ENCODE results near the gene PDE9A.

PDE9A gene

GRCh38 chr21:42650033-42650370 is 3.4 kb upstream of the PDE9A start:
- Histone ChIP-seq H3K9me3 (ENCODE audit: control insufficient read depth in 1 of 2, low read length in 2 of 2) (no peaks in the 10 kb centered on the region), H3K27ac (ENCODE audit: low read depth, low read length) (no peak overlapping the region), H3K4me1 (ENCODE audit: control insufficient read depth in 1 of 2, insufficient read depth in 2 of 2, low read length in 2 of 2) (peaks cover 27 to 30% of the 10 kb centered on the region in 2 donors), H3K9ac (ENCODE audit: low read depth in 1 of 2, low read length in 2 of 2) (no peak overlapping the region), H3K27me3 (ENCODE audit: control insufficient read depth in 1 of 2, insufficient read depth in 2 of 2, low read length in 2 of 2) (peaks cover 15 to 21% of the 10 kb centered on the region in 2 donors), H3K36me3 (ENCODE audit: control insufficient read depth in 1 of 2, insufficient read depth in 2 of 2, low read length in 2 of 2) (no peaks in the 10 kb centered on the region), H3K4me3 (ENCODE audit: low read depth in 1 of 2, low read length in 2 of 2) (no peak overlapping the region)

GRCh38 chr21:42650441-42651421 is 2.7 kb upstream of the PDE9A start:
- H3K36me3 ChIP-seq (ENCODE audit: control insufficient read depth in 1 of 2, insufficient read depth in 2 of 2, low read length in 2 of 2) = no peaks in the 10 kb centered on the region
- no peak overlapping the region for H3K9ac ChIP-seq (ENCODE audit: low read depth in 1 of 2, low read length in 2 of 2)
- H3K27ac ChIP-seq (ENCODE audit: low read depth, low read length) = no peak overlapping the region
- no peak overlapping the region for H3K4me3 ChIP-seq (ENCODE audit: low read depth in 1 of 2, low read length in 2 of 2)
- H3K27me3 ChIP-seq (ENCODE audit: control insufficient read depth in 1 of 2, insufficient read depth in 2 of 2, low read length in 2 of 2) = peaks cover 21 to 27% of the 10 kb centered on the region in 2 donors
- H3K4me1 ChIP-seq (ENCODE audit: control insufficient read depth in 1 of 2, insufficient read depth in 2 of 2, low read length in 2 of 2) = peaks cover 34 to 36% of the 10 kb centered on the region in 2 donors
- no peaks in the 10 kb centered on the region for H3K9me3 ChIP-seq (ENCODE audit: control insufficient read depth in 1 of 2, low read length in 2 of 2)

DNA sequence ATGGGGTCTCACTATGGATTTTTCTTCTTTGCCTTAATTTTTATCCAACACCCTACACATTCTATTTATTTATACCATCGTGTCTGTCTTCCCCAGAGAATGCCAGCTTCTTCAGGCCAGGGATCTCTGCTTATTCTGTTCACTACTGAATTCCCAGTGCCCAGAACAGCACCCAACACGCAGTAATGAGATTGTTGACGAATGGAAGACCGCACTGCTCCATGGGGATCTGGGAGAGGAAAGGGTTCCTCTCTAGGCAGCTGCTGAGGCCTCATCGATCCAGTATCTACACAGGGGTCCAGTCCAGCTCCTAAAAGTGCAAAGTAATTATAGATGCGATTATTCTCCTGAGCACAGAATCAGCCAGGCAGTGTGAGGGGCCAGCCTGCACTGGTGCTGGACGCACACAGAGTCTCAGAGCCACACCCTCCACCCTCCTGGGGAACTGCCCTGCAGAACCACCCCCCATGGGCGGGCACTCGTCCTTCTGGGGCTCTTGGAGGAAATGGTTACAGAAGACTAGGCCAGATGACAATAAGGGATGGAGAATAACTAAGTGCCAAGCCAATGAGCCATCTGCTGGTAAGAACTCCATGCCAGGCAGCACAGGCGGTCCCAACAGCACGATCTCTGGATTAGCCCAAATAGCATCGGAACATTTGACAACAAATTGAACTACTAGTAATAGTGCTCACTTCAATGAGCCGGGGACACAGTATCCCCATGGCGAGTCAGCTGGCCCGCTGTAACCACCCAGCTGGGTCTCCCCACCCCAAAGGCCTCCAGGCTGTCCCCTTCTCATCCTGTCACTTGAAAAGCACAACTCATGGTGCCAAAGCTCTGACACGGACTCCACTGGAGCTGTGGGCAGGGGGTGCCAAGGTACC is 1.7 kb upstream of the PDE9A start:
- H3K9ac ChIP-seq (ENCODE audit: low read depth in 1 of 2, low read length in 2 of 2) = no peak overlapping the region
- no peaks in the 10 kb centered on the region for H3K36me3 ChIP-seq (ENCODE audit: control insufficient read depth in 1 of 2, insufficient read depth in 2 of 2, low read length in 2 of 2)
- H3K27ac ChIP-seq (ENCODE audit: low read depth, low read length) = no peak overlapping the region
- H3K27me3 ChIP-seq (ENCODE audit: control insufficient read depth in 1 of 2, insufficient read depth in 2 of 2, low read length in 2 of 2) = peaks cover 31 to 38% of the 10 kb centered on the region in 2 donors
- no peaks in the 10 kb centered on the region for H3K9me3 ChIP-seq (ENCODE audit: control insufficient read depth in 1 of 2, low read length in 2 of 2)
- no peak overlapping the region for H3K4me3 ChIP-seq (ENCODE audit: low read depth in 1 of 2, low read length in 2 of 2)
- peaks cover 41 to 45% of the 10 kb centered on the region in 2 donors for H3K4me1 ChIP-seq (ENCODE audit: control insufficient read depth in 1 of 2, insufficient read depth in 2 of 2, low read length in 2 of 2)

DNA sequence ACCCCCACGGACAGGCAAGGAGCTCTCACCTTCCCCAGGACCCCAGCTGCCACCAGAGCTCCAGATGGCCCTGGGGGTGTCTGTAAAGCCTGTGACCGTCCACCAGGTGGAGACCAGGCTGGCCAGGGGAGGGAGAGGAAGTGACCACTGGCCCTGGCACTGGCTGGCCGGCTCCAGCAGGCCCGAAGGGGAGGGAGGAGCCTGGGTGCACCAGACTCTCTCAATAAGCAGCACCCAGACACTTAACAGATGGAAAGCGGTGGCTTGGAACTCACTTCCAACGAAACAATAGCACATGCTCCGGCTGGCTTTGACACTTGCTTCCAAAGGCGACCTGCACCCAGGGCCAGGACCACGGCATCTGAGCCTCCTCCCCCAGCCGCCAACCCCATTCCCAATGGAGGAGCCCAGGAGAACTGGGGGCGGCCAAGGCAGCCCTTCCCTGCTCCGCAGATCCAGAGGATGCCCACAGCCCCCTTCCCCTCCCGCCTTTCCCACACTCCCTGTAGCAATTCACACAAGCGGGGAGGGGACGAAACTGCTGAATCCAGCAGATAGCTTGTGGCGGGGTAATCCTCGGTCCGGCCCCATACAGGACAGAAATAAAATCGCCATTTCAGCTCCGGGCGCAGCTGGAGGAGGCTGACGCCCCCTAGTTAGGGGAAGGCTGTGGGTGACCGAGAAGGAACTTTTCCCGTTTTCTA is 742 bp upstream of the PDE9A start:
- no peaks in the 10 kb centered on the region for H3K36me3 ChIP-seq (ENCODE audit: control insufficient read depth in 1 of 2, insufficient read depth in 2 of 2, low read length in 2 of 2)
- peak overlapping the region in 1 of 2 donors; percentile 26 for H3K4me3 ChIP-seq (ENCODE audit: low read depth in 1 of 2, low read length in 2 of 2)
- peaks cover 35 to 47% of the 10 kb centered on the region in 2 donors for H3K27me3 ChIP-seq (ENCODE audit: control insufficient read depth in 1 of 2, insufficient read depth in 2 of 2, low read length in 2 of 2)
- H3K4me1 ChIP-seq (ENCODE audit: control insufficient read depth in 1 of 2, insufficient read depth in 2 of 2, low read length in 2 of 2) = peaks cover 41 to 45% of the 10 kb centered on the region in 2 donors
- H3K27ac ChIP-seq (ENCODE audit: low read depth, low read length) = no peak overlapping the region
- H3K9ac ChIP-seq (ENCODE audit: low read depth in 1 of 2, low read length in 2 of 2) = no peak overlapping the region
- H3K9me3 ChIP-seq (ENCODE audit: control insufficient read depth in 1 of 2, low read length in 2 of 2) = no peaks in the 10 kb centered on the region

- Histone ChIP-seq H3K27ac (ENCODE audit: low read depth, low read length) (no peak overlapping the region), H3K9me3 (ENCODE audit: control insufficient read depth in 1 of 2, low read length in 2 of 2) (no peaks in the 10 kb centered on the region), H3K4me3 (ENCODE audit: low read depth in 1 of 2, low read length in 2 of 2) (peak overlapping the region; percentile 46 to 63), H3K4me1 (ENCODE audit: control insufficient read depth in 1 of 2, insufficient read depth in 2 of 2, low read length in 2 of 2) (peaks cover 32 to 38% of the 10 kb centered on the region in 2 donors), H3K36me3 (ENCODE audit: control insufficient read depth in 1 of 2, insufficient read depth in 2 of 2, low read length in 2 of 2) (no peaks in the 10 kb centered on the region), H3K9ac (ENCODE audit: low read depth in 1 of 2, low read length in 2 of 2) (peak overlapping the region in 1 of 2 donors; percentile 33), H3K27me3 (ENCODE audit: control insufficient read depth in 1 of 2, insufficient read depth in 2 of 2, low read length in 2 of 2) (peaks cover 35 to 48% of the 10 kb centered on the region in 2 donors)
Observed at GRCh38 chr21:42654179-42654912, 925 bp downstream of the PDE9A start.

DNA sequence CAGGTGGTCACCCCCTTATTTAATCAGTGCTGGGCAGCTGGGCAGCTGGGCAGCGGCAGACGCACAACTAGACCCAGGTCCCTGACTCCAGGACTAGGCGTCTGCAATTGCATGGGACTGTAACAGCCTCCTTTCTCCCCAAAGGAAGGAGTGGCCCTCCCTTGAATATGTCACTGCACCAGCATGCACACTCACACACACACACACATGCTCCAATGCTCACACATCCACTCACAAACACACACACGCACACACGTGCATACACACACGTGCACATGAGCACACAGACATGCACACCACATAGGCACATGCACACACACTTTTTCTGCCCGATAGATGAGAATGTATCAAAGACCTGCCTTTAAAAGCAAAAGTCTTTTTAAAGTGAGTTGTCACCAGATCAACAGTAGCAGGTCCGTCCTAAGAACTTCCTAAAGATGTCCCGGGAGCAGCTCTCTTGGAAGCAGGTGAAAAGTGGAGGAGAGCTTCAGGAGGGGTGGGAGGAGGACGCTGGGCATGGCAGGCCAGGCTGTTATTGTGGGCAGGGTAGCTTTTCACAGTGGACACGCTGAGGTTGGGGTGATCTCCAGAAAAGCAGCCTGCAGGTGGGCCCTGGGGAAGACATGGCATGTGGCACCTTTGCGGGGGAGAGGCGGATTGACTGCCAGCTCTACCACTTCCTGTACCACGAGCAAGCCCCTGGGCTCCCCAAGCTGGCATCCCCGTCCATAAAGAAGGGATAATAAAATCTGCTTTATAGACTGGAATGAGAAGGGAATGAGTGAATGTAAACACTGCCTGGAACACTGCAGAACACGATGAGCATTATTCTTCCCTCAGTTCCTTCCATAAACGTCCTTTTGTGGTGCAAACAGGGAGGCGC is 1.7 kb downstream of the PDE9A start:
- Histone ChIP-seq H3K9ac (ENCODE audit: low read depth in 1 of 2, low read length in 2 of 2) (no peak overlapping the region), H3K4me3 (ENCODE audit: low read depth in 1 of 2, low read length in 2 of 2) (peak overlapping the region; percentile 46 to 63)

DNA sequence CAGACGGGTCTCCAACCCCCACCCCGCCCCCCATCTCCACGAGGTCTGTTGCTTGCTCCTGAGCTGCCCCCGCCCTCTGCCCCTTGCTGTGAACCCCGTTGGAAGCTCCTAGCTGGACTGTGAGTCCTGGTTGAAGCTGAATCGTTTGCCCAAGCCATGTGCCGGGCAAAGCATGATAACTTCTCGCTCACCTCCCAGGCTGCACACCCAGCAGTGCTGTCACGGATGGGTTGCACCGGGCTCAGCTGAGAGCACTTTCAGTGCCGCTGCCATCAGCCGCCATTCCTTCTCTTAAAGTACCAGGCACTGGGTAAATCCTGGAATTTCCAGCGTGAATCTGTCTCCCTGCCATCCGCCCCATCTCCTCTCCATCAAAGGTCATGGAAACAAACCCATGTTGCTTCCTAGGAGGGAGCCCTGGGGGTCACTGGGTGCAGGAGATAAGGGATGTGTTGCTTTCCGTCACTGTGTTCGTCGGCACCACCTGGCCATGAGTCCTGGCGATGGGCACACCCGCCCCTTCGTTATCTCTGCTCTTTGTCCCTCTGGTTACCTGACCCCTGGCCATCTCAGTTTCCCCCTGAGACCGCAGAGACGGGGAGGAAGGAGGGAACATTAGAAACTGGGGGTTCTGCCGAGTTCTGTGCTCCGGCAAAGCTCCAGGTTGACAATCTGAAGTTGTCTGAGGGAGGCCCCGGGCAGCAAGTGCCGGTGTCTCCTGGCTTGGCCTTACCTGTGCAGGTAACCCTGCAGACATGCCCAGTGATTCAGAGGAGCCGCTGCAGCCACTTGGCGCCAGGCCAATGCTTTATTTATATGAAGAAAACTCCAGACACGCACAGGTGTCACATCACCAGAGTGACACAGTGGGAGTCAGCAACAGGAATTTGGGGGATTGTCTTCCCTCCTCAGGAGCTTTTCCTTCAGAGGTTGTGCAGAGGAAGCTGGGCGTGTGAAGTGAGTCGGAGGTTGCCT is 2.7 kb downstream of the PDE9A start:
- no peak overlapping the region for H3K9ac ChIP-seq (ENCODE audit: low read depth in 1 of 2, low read length in 2 of 2)
- H3K4me1 ChIP-seq (ENCODE audit: control insufficient read depth in 1 of 2, insufficient read depth in 2 of 2, low read length in 2 of 2) = peaks cover 27 to 36% of the 10 kb centered on the region in 2 donors
- no peaks in the 10 kb centered on the region for H3K36me3 ChIP-seq (ENCODE audit: control insufficient read depth in 1 of 2, insufficient read depth in 2 of 2, low read length in 2 of 2)
- H3K9me3 ChIP-seq (ENCODE audit: control insufficient read depth in 1 of 2, low read length in 2 of 2) = no peaks in the 10 kb centered on the region
- peaks cover 35 to 48% of the 10 kb centered on the region in 2 donors for H3K27me3 ChIP-seq (ENCODE audit: control insufficient read depth in 1 of 2, insufficient read depth in 2 of 2, low read length in 2 of 2)
- H3K4me3 ChIP-seq (ENCODE audit: low read depth in 1 of 2, low read length in 2 of 2) = peak overlapping the region; percentile 35 to 45
- no peak overlapping the region for H3K27ac ChIP-seq (ENCODE audit: low read depth, low read length)

More for the DNA sequence above, 1.7 kb downstream of the PDE9A start:
- Histone ChIP-seq H3K27me3 (ENCODE audit: control insufficient read depth in 1 of 2, insufficient read depth in 2 of 2, low read length in 2 of 2) (peaks cover 35 to 48% of the 10 kb centered on the region in 2 donors), H3K27ac (ENCODE audit: low read depth, low read length) (no peak overlapping the region), H3K4me1 (ENCODE audit: control insufficient read depth in 1 of 2, insufficient read depth in 2 of 2, low read length in 2 of 2) (peaks cover 27 to 36% of the 10 kb centered on the region in 2 donors), H3K9me3 (ENCODE audit: control insufficient read depth in 1 of 2, low read length in 2 of 2) (no peaks in the 10 kb centered on the region), H3K36me3 (ENCODE audit: control insufficient read depth in 1 of 2, insufficient read depth in 2 of 2, low read length in 2 of 2) (no peaks in the 10 kb centered on the region)

DNA sequence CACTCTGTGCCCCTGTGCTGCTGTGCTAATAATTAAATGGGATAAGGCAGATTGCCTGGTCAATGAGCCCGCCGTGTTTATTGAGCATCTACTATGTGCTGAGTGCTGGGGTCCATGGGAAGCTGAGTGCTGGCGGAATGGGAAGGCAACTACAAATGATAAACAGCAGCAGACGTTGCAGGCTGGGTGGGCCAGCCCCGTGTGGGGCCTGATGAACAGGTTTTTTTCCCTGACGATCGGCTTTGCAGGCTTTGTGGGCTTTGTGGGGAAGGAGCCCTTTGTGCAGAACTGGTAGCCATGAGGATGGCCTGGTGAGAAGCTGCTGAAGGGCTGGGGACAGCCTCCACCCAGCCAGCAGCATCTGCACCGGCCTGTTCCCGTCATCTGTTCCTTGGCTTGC is 3.5 kb downstream of the PDE9A start:
- Histone ChIP-seq H3K9me3 (ENCODE audit: control insufficient read depth in 1 of 2, low read length in 2 of 2) (no peaks in the 10 kb centered on the region), H3K4me3 (ENCODE audit: low read depth in 1 of 2, low read length in 2 of 2) (no peak overlapping the region), H3K4me1 (ENCODE audit: control insufficient read depth in 1 of 2, insufficient read depth in 2 of 2, low read length in 2 of 2) (peaks cover 27 to 32% of the 10 kb centered on the region in 2 donors), H3K27me3 (ENCODE audit: control insufficient read depth in 1 of 2, insufficient read depth in 2 of 2, low read length in 2 of 2) (peaks cover 35 to 48% of the 10 kb centered on the region in 2 donors), H3K36me3 (ENCODE audit: control insufficient read depth in 1 of 2, insufficient read depth in 2 of 2, low read length in 2 of 2) (no peaks in the 10 kb centered on the region), H3K27ac (ENCODE audit: low read depth, low read length) (no peak overlapping the region), H3K9ac (ENCODE audit: low read depth in 1 of 2, low read length in 2 of 2) (no peak overlapping the region)
